C4-2B (cell line): ENCODE results near the gene SMOC2.

Experiments used
- ZFX ChIP-seq: fragments of 450-650 bp; IDR thresholded peaks from 2 replicates; pipeline ENCODE4 v1.6.1; 2017
- TF ChIP-seq, protein P1 (sequence below): fragments of 450-650 bp; conservative IDR thresholded peaks from 2 replicates; pipeline ENCODE4 v1.5.1; 2017; ENCODE audit warnings: mild to moderate bottlenecking

GRCh38 chr6:168716581-168716980 lies 275.6 kb downstream of the SMOC2 start:
- TF ChIP-seq, protein P1, sequence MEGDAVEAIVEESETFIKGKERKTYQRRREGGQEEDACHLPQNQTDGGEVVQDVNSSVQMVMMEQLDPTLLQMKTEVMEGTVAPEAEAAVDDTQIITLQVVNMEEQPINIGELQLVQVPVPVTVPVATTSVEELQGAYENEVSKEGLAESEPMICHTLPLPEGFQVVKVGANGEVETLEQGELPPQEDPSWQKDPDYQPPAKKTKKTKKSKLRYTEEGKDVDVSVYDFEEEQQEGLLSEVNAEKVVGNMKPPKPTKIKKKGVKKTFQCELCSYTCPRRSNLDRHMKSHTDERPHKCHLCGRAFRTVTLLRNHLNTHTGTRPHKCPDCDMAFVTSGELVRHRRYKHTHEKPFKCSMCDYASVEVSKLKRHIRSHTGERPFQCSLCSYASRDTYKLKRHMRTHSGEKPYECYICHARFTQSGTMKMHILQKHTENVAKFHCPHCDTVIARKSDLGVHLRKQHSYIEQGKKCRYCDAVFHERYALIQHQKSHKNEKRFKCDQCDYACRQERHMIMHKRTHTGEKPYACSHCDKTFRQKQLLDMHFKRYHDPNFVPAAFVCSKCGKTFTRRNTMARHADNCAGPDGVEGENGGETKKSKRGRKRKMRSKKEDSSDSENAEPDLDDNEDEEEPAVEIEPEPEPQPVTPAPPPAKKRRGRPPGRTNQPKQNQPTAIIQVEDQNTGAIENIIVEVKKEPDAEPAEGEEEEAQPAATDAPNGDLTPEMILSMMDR = no peak
- TF ChIP-seq ZFX = no peak
